Right lobe of liver (tissue), 6 donors: ENCODE data around the gene IRF2BP2. TPM values are rescaled to one million over a fixed set of nuclear protein-coding genes. Genes with fewer than 3 reads are reported as not detected.

ENCODE experiments used
- ATAC-seq, 4 donors: fragments of 200-7000 bp; cut with Tn5 transposase; one replicate each; pipeline ENCODE4 v1.9.1; 2020; ENCODE audit warnings: mild to moderate bottlenecking in 4 of 4, moderate library complexity in 4 of 4
- DNase-seq, 3 donors: peaks; one replicate each; pipeline ENCODE4 v3.0.0-alpha.2; 2020
- H3K27ac ChIP-seq, 3 donors: fragments of 200-600 bp; one replicate each; pipeline ENCODE4 v1.8.0; 2022
- H3K27me3 ChIP-seq, 2 donors: fragments of 200-600 bp; one replicate each; pipeline ENCODE4 v1.8.0; 2022
- H3K36me3 ChIP-seq, 4 donors: fragments of 200-600 bp; sonication (generic) in 1 of 4; one replicate each; pipeline versions ENCODE4 v1.5.1 to v1.8.0; 2017 to 2022; ENCODE audit warnings: control low read depth in 1 of 4
- H3K4me1 ChIP-seq, 4 donors: fragments of 200-600 bp; sonication (generic) in 1 of 4; one replicate each; pipeline versions ENCODE4 v1.5.1 to v1.8.0; 2017 to 2022; ENCODE audit warnings: control low read depth in 1 of 4
- H3K4me3 ChIP-seq, 3 donors: fragments of 200-600 bp; one replicate each; pipeline ENCODE4 v1.8.0; 2022
- H3K9me3 ChIP-seq, 4 donors: fragments of 200-600 bp; sonication (generic) in 1 of 4; one replicate each; pipeline versions ENCODE4 v1.5.1 to v1.8.0; 2017 to 2022; ENCODE audit warnings: control low read depth in 1 of 4
- POLR2A ChIP-seq: fragments of 450-650 bp; IDR thresholded peaks from one replicate; pipeline ENCODE4 v1.6.1; 2017; ENCODE audit warnings: antibody characterized with exemption, mild to moderate bottlenecking
- WGBS: methylation state at CpG from one replicate; pipeline ENCODE4 v1.1.6; 2018; ENCODE audit warnings: low coverage, low lambda C conversion rate; ENCODE audit not compliant: insufficient coverage; ENCODE audit errors: missing lambda C conversion rate; 5-methylcytosine and 5-hydroxymethylcytosine counted together
- intact Hi-C, 2 donors: fragments of 100-400 bp; cut with DNase I; formaldehyde crosslinking; loops; one replicate each; pipeline versions ENCODE4 v1.11.2 to v1.14.1; 2022
- total RNA-seq, 6 experiments: library from RNA; depleted of rRNA in 2 of 6; stranded (reverse); fragments of >200 nt in 2 of 6; fragmentation: NEBNext Ultra II Directional in 3 of 6; extraction: Animal tissue kit (Norgen Biotek cat#: 25700) in 3 of 6; gene quantifications; one replicate each; pipeline versions ENCODE4 v1.1.0 to v1.2.4, GENCODE V29; 2016 to 2023
- TF ChIP-seq, protein P1 (sequence below), 4 donors: fragments of 200-600 bp in 3 of 4; fragments of 450-650 bp in 1 of 4; IDR thresholded peaks; one replicate each; pipeline versions ENCODE4 v1.5.1 to v1.8.0; 2016 to 2022; ENCODE audit warnings: antibody characterized with exemption in 4 of 4, mild to moderate bottlenecking in 2 of 4
- donor health status: DM: no; HTN: yes; CAD: no.
- donor health status: DM: no; HTN: no; CAD: no.
- donor health status: DM: no; HTN: no; CAD: no.
- donor health status: DM: no; HTN: yes; CAD: no.
- donor health status: DM: no; HTN: yes; CAD: no.

IRF2BP2 gene
- total RNA-seq, 6 experiments from 2014 or later, result 35.3 to 93.2 (median 56.8) TPM

- Histone ChIP-seq H3K36me3 (no peaks in the 10 kb centered on the region), H3K27me3 (no peaks in the 10 kb centered on the region), H3K27ac (peak overlapping the region in 1 of 3 donors; percentile 72), H3K4me1 (peaks cover 0 to 13% (median 6%) of the 10 kb centered on the region in 4 donors), H3K4me3 (no peak overlapping the region), H3K9me3 (no peaks in the 10 kb centered on the region)
- TF ChIP-seq, protein P1, sequence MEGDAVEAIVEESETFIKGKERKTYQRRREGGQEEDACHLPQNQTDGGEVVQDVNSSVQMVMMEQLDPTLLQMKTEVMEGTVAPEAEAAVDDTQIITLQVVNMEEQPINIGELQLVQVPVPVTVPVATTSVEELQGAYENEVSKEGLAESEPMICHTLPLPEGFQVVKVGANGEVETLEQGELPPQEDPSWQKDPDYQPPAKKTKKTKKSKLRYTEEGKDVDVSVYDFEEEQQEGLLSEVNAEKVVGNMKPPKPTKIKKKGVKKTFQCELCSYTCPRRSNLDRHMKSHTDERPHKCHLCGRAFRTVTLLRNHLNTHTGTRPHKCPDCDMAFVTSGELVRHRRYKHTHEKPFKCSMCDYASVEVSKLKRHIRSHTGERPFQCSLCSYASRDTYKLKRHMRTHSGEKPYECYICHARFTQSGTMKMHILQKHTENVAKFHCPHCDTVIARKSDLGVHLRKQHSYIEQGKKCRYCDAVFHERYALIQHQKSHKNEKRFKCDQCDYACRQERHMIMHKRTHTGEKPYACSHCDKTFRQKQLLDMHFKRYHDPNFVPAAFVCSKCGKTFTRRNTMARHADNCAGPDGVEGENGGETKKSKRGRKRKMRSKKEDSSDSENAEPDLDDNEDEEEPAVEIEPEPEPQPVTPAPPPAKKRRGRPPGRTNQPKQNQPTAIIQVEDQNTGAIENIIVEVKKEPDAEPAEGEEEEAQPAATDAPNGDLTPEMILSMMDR (IDR thresholded peaks at IDR 0.05), result no peak
- TF ChIP-seq POLR2A, result no peak
- intact Hi-C loops, result no loop called here
- DNase-seq (no peak), ATAC-seq (no peak)
- WGBS, result 87% methylated on average over 14 of the region's 17 CpGs
Measured at GRCh38 chr1:234656070-234656895, 46.3 kb upstream of the IRF2BP2 start.

DNA sequence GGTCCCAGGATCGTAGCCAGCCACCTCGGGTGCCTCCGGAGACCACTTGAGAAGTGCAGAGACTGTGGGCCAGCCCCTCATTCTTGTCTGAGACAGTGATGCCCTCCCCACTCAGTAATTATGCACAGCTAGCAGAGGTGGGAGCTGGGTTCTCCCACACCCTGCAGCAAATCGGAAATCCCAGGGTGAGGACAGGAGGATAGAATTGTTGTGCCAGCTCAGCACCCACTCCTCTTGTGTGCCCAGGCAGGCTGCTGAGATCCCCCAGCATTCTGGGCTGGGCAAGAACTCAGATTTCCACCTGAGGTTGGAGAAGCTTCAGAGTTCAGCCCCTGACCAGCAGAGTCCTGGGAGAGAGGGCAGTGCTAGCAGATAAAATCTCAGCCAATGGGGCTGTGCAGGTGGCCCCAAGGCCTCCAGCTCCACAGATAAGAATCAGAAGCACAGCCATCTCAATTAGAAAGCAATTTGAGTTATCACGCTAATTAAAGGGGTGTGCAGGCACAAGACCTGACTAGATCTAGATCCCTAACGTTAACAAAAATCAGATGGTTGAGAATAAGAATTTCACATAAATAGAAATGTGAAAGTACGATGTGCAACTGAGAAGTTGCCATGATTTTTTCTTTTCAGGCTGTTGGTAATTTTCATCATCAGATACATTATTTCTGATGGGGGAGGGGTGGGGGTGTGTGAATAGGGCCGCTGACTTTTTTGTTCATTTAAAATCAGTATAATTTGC, 45.5 kb upstream of the IRF2BP2 start:
- WGBS, result 80% methylated on average over 6 of the region's 8 CpGs
- Histone ChIP-seq H3K27me3 (no peaks in the 10 kb centered on the region), H3K9me3 (no peaks in the 10 kb centered on the region), H3K4me3 (no peak overlapping the region), H3K27ac (no peak overlapping the region), H3K36me3 (no peaks in the 10 kb centered on the region), H3K4me1 (peaks cover 0 to 13% (median 6%) of the 10 kb centered on the region in 4 donors)
- no peak for TF ChIP-seq POLR2A
- TF ChIP-seq, protein P1 (IDR thresholded peaks at IDR 0.05), result no peak
- ATAC-seq (no peak), DNase-seq (no peak)
- intact Hi-C loops, result no loop called here

DNA sequence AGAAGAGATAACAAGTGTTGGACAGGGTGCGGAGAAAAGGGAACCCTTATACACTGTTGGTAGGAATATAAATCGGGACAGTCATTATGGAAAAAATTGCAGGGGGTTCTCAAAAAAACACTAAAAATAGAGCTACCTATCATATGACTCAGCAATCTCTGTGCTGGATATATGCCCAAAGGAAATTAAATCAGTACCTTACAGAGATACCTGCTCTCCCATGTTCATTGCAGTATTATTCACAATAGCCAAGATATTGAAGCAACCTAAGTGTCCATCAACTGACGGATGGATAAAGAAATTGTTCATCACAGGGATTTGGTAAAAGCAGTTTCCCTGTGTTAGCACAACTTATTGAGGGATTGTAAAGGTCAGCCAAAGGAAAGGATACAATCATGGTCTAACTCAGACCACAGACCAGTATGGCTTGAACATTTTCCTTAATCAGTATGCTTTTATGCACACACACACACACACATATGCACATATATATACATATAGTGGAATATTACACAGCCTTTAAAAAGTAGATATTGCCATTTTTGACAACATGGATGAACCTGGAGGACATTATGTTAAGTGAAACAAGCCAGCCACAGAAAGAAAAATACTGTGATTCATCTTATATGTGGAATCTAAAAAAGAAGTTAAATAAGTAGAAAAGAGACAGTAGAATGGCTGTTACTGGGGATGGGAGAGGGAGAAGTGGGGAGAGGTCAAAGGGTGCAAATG, 44.2 kb upstream of the IRF2BP2 start:
- intact Hi-C loops, result no loop called here
- H3K4me1 ChIP-seq, result peaks cover 0 to 13% (median 6%) of the 10 kb centered on the region in 4 donors
- TF ChIP-seq, protein P1 (IDR thresholded peaks at IDR 0.05), result no peak

DNA sequence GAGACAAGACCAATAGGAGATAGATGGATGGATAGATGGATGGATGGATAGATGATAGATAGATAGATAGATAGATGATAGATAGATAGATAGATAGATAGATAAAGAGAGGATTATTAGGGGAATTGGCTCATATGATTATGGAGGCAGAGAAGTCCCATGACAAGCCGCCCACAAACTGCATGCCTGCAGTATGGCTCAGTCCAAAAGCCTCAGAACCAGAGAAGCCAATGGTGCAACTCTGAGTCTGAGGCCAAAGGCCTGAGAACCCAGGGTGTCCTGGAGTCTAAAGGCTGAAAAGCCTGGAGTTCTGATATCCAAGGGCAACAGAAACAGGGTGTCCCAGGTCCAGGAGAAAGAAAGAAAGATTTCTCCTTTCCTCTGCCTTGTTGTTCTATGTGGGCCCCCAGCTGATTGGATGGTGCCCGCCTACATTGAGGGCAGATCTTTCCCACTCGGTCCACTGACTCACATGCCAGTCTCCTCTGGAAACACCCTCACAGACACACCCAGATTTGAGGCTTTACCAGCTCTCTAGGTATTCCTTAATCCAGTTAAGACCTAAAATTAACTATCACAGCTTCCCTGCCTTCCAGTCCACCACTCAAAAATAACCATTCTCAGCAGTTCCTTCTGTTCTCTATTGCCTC, 39.6 kb upstream of the IRF2BP2 start:
- no peak overlapping the region for H3K4me3 ChIP-seq
- H3K27me3 ChIP-seq, result no peaks in the 10 kb centered on the region
- no peaks in the 10 kb centered on the region for H3K9me3 ChIP-seq
- DNase-seq, result no peak
- peaks cover 0 to 14% (median 2%) of the 10 kb centered on the region in 4 donors for H3K4me1 ChIP-seq
- no peak overlapping the region for H3K27ac ChIP-seq
- WGBS, result 87% methylated on average over 3 of the region's 3 CpGs
- H3K36me3 ChIP-seq, result no peaks in the 10 kb centered on the region
- intact Hi-C loops, result loop anchor here in 1 of 2 donors (10.0 kb wide), 1 partner anchor 65 kb away; no protein-coding TSS in a partner anchor
- ATAC-seq, result no peak
- no peak for TF ChIP-seq POLR2A
- TF ChIP-seq, protein P1 (IDR thresholded peaks at IDR 0.05), result no peak

More for the DNA sequence above, 44.2 kb upstream of the IRF2BP2 start:
- WGBS, result 100% methylated on average over 3 of the region's 3 CpGs
- Histone ChIP-seq H3K9me3 (no peaks in the 10 kb centered on the region), H3K27ac (no peak overlapping the region), H3K4me3 (no peak overlapping the region), H3K27me3 (no peaks in the 10 kb centered on the region), H3K36me3 (no peaks in the 10 kb centered on the region)
- ATAC-seq, result no peak
- no peak for DNase-seq
